Endometrial microvascular endothelial cells (primary cell): ENCODE data around the gene C16orf89. TPM values are rescaled to one million over a fixed set of nuclear protein-coding genes. Genes with fewer than 3 reads are reported as not detected.

Experiments
- total RNA-seq: library from RNA; depleted of rRNA; stranded (reverse); fragments of >200 nt; gene quantifications from one replicate; pipeline ENCODE4 v1.2.3, GENCODE V29; 2015; ENCODE audit errors: inconsistent ontology term

The C16orf89 gene
- total RNA-seq, 1 donor from 2014 or later = not detected

Other genes starting within 250 kb of the C16orf89 start
- gene GLYR1, start 218.7 kb downstream of the C16orf89 start, total RNA-seq = 58.4 TPM
- gene UBN1, start 218.5 kb downstream of the C16orf89 start, total RNA-seq = 28.2 TPM
- not detected for gene PPL, start 128.8 kb downstream of the C16orf89 start, total RNA-seq
- gene SEC14L5, start 107.6 kb downstream of the C16orf89 start, total RNA-seq = not detected
- gene NAGPA, start 32.0 kb downstream of the C16orf89 start, total RNA-seq = 40.3 TPM
- 46.5 TPM for gene ALG1, start 5.9 kb upstream of the C16orf89 start, total RNA-seq
- gene EEF2KMT, start 31.8 kb upstream of the C16orf89 start, total RNA-seq = 32.8 TPM